Neural progenitor cell (in vitro differentiated cells): ENCODE measurements around the gene CMYA5.

Source experiments
- CTCF ChIP-seq: fragments of 200-600 bp; sonication (generic); IDR thresholded peaks from 2 replicates; pipeline ENCODE4 v1.5.1; 2017; ENCODE audit warnings: antibody characterized with exemption, mild to moderate bottlenecking
- EZH2 ChIP-seq: fragments of 200-600 bp; sonication (generic); IDR thresholded peaks from 2 replicates; pipeline ENCODE4 v1.6.1; 2017; ENCODE audit warnings: antibody characterized with exemption, mild to moderate bottlenecking, moderate library complexity
- EZH2phosphoT487 ChIP-seq: fragments of 200-600 bp; sonication (generic); IDR thresholded peaks from 2 replicates; pipeline ENCODE4 v1.6.1; 2017; ENCODE audit warnings: antibody characterized with exemption

GRCh38 chr5:79704553-79704952 is 14.9 kb downstream of the CMYA5 start:
- TF ChIP-seq CTCF (no peak), EZH2phosphoT487 (no peak), EZH2 (no peak)
